Right ventricle myocardium superior (tissue), 1 donor: ENCODE results near the gene QRICH1. TPM values are rescaled to one million over a fixed set of nuclear protein-coding genes. Genes with fewer than 3 reads are reported as not detected.
"Not testable (repeated sequence)": the region's sequence is repeated elsewhere in the genome, so short reads cannot be mapped to it uniquely, and the experiment has no call there.

Experiments
- ATAC-seq: fragments of 200-7000 bp; cut with Tn5 transposase; one replicate; pipeline ENCODE4 v1.9.1; 2020; ENCODE audit warnings: mild to moderate bottlenecking; ENCODE audit not compliant: poor library complexity
- DNase-seq: peaks from one replicate; pipeline ENCODE4 v3.0.0-alpha.2; 2020
- intact Hi-C: fragments of 100-400 bp; cut with DNase I; formaldehyde crosslinking; loops from one replicate; pipeline ENCODE4 v1.11.2; 2022
- total RNA-seq: library from RNA; stranded (reverse); fragmentation: NEBNext Ultra II Directional; extraction: Animal tissue kit (Norgen Biotek cat#: 25700); gene quantifications from one replicate; pipeline ENCODE4 v1.2.1, GENCODE V29; 2021
- donor health status: DM: no; HTN: yes; CAD: no; lungs with severe emphysema.

Gene QRICH1
- total RNA-seq, 1 donor from 2014 or later, result 46.2 TPM

GRCh38 chr3:49021813-49022687 lies 71.8 kb downstream of the QRICH1 start, which contains the start of gene NDUFAF3:
TSS of gene NDUFAF3 (plus strand) at chr3:49022121. CDS start at chr3:49022145, 24 bp downstream.
- ATAC-seq (peak; percentile 88), DNase-seq (peak; percentile 96)
- intact Hi-C loops, result no loop called here

- DNase-seq, result peak; percentile 100
- ATAC-seq, result peak; percentile 90
- intact Hi-C loops, result no loop called here
Observed at GRCh38 chr3:49021213-49021812, 72.6 kb downstream of the QRICH1 start.

DNA sequence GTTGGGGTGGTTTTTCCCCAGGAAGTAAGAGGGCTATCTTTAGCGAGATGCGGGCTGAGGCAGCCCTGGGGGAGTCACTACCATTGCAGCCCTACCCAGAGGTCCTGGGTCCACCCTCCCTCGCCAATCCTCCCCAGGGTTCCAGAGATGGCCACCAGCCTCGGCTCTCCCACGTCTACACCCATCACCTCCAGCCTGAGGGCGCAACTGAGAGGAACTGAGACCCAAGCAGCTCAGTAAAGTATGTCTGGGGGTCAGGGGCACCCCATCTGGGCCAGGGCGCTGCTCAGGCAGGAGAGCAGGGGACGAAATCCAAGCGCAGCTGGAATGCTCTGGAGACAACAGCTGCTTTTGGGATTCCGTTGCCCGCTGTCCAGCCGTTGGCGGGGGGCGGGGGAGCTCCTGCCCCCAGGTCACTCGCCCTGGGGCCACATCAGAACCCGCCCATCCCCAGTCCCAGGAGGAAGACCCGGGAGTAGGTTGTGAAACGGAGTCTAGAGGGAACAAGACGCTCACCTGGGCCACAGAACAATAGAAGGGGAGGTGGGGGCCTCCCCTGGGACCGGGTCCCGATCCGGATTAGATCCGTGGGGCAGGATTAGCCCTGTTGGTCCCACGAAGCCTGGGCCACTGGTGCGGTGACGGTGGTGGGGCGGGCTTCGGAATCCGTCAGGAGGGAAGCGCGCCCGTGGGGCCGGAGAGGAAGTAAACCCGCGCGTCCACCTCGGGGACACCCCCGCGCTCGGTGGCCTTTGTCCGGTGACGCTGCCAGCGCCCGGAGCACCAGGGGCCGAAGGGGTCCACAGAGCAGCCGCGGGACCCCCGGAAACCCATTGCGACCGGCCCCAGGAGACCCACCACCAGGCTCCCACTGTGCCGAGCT lies 73.3 kb downstream of the QRICH1 start:
- peak; percentile 76 for DNase-seq
- intact Hi-C loops, result no loop called here
- peak; percentile 3 for ATAC-seq

- intact Hi-C loops, result no loop called here
- ATAC-seq, result no peak
- DNase-seq, result no peak
Observed at GRCh38 chr3:49019941-49020329, 73.9 kb downstream of the QRICH1 start.

- DNase-seq, result no peak
- intact Hi-C loops, result no loop called here
- no peak for ATAC-seq
Observed at GRCh38 chr3:49018707-49019006, 75.2 kb downstream of the QRICH1 start.

DNA sequence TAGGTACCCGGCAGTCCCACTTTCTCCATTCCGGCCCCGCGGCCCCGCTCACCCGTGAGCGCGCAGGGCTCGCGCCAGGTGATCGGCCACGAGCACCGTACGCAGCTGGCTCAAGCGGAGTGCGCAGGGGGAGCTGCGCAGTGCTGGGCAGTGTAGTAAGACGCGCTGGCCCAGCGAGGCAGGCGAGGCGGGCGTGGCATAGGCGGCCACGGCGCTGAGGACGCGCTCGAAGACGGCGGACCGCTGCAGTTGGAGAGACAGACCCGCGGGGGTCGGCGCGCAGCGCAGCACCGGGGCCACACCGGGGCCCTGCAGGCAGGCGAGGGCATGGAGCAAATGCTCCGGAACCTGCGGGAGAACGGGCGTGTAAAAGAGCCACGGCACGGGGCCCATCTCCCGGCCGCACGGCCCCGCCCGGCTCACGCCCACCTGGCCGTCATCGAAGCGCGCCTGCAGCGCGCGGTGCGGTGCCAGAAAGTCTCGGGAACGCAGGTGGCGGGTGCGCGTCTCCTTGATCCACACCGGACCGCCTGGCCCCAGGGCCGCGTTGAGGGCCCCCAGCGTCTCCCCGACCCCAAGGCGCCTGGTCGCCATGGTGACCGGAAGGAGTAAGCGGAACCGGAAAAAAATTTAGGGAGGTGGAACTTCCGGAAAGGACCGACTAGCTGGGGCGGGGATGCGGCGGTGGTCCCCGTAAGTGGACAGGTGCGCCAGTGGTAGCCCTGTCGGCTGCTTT lies 75.7 kb downstream of the QRICH1 start, which contains the start of gene DALRD3:
DALRD3 (minus strand) TSS at position 610 of the 736 bp plus-strand sequence; CDS start at position 594, 16 bp downstream.
- ATAC-seq, result peak; percentile 8
- intact Hi-C loops, result no loop called here
- peak; percentile 79 for DNase-seq

GRCh38 chr3:49017229-49017970 lies 76.5 kb downstream of the QRICH1 start:
- DNase-seq, result no peak
- intact Hi-C loops, result no loop called here
- no peak for ATAC-seq

- ATAC-seq, result no peak
- intact Hi-C loops, result no loop called here
- no peak for DNase-seq
Observed at GRCh38 chr3:49016414-49017228, 77.2 kb downstream of the QRICH1 start.

DNA sequence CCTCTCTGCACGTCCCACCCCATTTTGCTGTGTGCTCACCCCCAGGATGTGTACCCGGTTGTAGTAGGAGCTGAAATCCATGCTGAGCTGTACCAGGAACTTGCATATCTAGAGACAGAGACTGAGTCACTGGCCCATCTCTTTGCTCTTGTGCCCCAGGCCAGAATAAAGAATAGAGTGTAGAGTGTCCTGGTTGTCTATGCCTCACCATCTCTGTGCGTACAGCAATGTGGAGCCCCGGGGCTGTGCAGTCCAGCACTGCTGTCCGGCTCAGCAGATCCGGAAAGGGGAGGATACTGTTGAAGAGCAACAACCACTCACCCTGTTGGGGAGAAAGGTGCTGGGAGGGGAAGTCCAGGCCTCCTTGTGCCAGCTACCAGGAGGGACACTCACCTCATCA lies 78.1 kb downstream of the QRICH1 start:
- ATAC-seq, result no peak
- intact Hi-C loops, result no loop called here
- DNase-seq, result no peak

GRCh38 chr3:49015072-49015471 lies 78.8 kb downstream of the QRICH1 start:
- intact Hi-C loops, result no loop called here
- DNase-seq (no peak), ATAC-seq (no peak)

GRCh38 chr3:49013738-49014660 lies 79.9 kb downstream of the QRICH1 start:
- DNase-seq (no peak), ATAC-seq (no peak)
- intact Hi-C loops, result no loop called here

GRCh38 chr3:49013113-49013737 lies 80.6 kb downstream of the QRICH1 start:
- intact Hi-C loops, result no loop called here

DNA sequence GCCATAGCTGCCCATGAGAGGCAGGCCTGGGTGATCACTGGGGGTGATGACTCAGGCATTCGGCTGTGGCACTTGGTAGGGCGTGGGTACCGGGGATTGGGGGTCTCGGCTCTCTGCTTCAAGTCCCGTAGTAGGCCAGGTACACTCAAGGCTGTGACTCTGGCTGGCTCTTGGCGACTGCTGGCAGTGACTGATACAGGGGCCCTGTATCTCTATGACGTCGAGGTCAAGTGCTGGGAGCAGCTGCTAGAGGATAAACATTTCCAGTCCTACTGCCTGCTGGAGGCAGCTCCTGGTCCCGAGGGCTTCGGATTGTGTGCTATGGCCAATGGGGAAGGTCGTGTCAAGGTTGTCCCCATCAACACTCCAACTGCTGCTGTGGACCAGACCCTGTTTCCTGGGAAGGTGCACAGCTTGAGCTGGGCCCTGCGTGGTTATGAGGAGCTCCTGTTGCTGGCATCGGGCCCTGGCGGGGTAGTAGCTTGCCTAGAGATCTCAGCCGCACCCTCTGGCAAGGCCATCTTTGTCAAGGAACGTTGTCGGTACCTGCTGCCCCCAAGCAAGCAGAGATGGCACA lies 81.3 kb downstream of the QRICH1 start:
- ATAC-seq, result no peak
- DNase-seq, result no peak
- intact Hi-C loops, result no loop called here

More at GRCh38 chr3:49013113-49013737, 80.6 kb downstream of the QRICH1 start:
- DNase-seq (no peak), ATAC-seq (no peak)

DNA sequence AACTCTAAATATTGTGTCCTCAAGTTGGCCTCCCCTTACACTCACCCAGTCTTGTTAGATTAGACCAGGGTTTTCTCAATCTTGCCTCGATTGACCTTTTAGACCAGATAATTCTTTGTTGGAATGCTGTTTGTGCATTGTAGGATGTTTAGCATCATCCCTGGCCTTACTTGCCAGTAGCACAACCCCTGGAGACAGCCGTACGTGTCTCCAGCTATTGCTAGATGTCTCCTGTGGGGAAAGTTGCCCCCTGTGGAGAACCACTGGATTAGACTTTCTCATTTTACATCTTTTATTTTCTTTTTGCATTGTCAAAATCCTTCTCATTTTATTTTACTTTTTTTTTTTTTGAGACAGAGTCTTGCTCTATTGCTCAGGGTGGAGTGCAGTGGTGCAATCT lies 84.5 kb downstream of the QRICH1 start:
- intact Hi-C loops, result no loop called here
- DNase-seq (no peak), ATAC-seq (no peak)

GRCh38 chr3:49008627-49009026 lies 85.2 kb downstream of the QRICH1 start:
- DNase-seq, intact Hi-C loops, ATAC-seq: not testable (repeated sequence)
